DMS114 treated with DMSO at 0.1 percent for 48 hours (cell line): Measurements from ENCODE around the gene SMAD7.

Experiments
- DNase-seq: peaks from one replicate; lab custom pipeline; 2025; ENCODE audit not compliant: unreplicated experiment; lab: John Stamatoyannopoulos, UW

Gene SMAD7

GRCh38 chr18:48987821-48988220 is 37.1 kb upstream of the SMAD7 start:
- DNase-seq, result no peak

GRCh38 chr18:48986851-48987761 is 36.3 kb upstream of the SMAD7 start:
- no peak for DNase-seq

- no peak for DNase-seq
Measured at GRCh38 chr18:48985161-48985560, 34.4 kb upstream of the SMAD7 start.

GRCh38 chr18:48983793-48984437 is 33.1 kb upstream of the SMAD7 start:
- DNase-seq, result no peak

DNA sequence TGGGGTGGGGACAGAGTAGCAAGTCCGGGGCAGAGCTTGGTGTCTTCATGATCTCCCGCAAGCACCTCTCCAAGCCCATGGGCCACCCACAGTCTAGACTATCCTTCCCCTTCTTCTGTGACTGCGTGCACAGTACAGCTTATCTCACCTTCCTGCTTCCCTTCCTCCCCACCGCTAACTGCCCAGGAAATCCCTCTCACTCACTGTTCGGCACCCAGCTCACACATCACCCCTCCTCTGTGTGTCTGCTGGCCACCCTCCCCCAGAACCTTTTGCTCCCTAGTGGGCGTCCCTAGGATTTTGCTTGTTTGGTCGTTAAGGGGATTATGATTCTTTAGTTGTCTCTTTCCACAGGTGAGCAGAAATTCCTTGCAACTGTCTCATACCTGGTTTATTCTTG is 31.5 kb upstream of the SMAD7 start:
- no peak for DNase-seq

DNA sequence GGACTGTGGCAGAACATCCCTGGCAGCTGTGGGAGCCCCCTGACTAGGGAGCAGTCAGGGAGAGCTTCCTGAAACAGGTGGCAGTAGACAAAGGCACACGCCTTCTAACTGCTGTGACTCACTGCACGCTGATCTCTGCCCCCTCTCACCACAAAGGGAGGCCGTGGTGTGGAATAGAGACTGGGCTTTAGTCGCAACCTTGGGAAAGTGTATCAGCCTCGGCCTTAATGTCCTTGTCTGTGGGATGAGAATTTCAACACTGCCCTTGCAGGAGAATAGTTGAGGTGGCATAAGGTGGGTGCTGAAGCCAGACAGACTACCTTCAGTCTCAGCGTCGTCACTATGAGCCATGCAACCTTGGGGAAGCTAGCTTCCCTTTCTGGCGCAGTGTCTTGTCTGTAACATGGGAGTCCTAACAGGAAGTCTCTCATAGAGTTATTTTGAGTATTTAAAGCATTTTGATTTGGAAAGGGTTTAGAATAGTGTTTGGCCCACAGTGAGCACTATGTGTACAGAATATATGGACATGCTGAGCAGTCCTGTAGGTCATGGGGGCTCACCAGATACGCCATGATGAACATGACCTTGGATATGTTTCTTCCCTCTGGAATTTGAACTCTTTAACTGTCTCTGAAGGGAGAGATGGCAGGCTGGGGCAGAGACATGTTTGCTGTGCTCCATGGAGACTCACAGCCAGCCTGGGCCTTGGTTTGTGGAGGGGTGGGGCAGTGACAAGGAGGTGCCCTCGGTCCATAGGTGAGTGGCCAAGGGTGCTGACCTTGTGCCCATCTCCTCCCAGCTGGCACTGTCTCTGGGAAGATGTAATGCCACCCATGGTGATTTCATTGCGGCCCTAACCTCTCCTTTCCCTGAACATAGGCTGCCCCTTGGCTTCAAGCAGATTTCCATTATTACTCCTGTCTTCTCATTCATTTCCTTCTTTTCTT is 29.5 kb upstream of the SMAD7 start:
- DNase-seq, result no peak

- no peak for DNase-seq
Measured at GRCh38 chr18:48977914-48978313, 27.1 kb upstream of the SMAD7 start.

- no peak for DNase-seq
Measured at GRCh38 chr18:48975817-48976649, 25.3 kb upstream of the SMAD7 start.

- DNase-seq, result no peak
Measured at GRCh38 chr18:48975120-48975816, 24.5 kb upstream of the SMAD7 start.

DNA sequence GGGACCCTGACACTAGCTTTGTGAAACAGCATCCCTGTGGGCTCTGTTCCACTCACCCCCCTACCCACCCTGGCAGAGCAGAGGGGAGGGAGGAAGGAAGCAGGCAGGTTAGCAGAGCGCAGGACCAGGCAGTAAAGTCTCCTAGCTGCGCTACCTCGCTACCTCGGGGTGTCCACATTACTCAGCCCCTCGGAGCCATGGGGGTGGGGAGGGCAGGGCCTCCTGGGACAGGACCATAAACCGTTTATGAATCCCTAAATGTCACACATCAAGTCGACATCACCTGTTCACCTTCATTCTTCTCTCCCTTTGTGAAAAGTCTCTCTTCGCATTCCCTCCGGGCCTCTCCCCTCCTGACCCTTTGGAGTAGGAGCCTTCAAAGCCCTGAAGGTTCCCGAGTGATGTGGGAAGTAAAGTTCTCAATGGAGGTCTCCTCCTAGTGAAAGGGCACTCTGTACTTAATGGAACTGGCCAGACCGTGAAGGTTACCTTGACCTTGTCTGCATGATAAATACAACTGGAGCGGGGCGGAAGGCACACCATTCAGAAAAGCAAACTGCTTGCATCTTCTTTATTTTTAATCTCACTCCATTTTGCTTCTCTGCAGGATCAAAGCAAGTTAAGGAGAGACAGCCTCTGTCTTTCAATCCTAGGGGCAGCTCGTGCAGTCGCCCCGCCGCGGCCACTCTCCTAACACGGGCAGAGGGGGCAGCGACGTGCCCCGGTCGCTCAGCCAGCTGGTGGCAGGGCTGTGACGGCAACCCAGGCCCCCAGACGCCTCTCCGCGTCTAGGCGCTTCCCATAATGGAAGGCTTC is 23.7 kb upstream of the SMAD7 start:
- no peak for DNase-seq

DNA sequence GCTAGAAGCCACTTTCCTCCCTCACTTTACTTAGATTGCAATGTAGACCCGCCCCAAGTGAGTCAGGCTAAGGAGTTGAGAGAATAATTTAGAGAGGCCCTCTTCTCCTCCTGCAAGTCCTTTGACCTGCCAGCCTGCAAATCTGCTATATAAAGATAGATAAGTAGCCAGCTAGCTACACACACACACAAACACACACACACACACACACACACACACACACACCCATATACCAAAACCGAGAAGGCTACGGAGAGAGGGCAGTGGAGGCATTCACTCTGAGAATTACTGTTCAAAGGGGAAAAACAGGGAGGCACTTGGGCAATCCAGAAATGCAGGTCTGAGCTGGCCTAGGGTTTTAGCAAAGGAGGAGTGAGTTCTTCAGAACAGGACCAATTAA is 23.0 kb upstream of the SMAD7 start:
- DNase-seq, result no peak

DNA sequence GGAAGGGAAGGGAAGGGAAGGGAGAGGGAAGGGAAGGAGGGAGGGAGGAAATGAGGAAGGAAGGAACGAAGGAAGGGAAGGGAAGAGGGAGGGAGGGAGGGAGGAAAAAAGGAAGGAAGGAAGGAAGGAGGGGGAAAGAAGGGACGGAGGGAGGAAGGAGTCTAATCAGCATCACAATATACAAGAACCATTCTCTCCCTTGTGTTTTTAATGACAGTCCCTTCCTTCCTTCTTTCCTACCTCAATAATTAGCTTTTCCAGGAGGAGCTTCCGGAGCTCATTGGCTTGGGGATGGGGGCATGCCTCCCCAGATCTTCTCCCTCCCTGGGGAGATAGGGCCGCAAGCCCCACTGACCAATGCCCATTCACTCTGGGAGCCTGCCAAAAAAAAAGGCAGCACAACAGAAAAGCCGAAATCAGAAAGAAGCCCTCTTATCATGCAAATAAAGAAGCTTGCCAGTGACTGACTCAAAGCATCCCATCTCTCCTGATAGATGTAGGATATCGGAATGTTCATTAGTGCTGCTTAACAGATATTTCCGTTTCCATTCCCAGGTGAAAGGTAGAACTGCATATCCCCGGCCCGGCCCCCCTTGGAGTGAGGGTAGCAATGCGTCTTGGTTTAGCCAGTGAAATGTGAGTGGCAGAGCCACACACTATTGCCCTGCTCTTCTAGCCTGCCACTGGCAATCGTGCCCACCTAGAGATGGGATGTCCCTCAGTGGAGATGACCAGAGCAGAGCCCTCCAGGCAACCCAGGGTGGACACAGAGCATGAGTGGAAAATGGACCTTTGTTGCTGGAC is 17.8 kb upstream of the SMAD7 start:
- no peak for DNase-seq

DNA sequence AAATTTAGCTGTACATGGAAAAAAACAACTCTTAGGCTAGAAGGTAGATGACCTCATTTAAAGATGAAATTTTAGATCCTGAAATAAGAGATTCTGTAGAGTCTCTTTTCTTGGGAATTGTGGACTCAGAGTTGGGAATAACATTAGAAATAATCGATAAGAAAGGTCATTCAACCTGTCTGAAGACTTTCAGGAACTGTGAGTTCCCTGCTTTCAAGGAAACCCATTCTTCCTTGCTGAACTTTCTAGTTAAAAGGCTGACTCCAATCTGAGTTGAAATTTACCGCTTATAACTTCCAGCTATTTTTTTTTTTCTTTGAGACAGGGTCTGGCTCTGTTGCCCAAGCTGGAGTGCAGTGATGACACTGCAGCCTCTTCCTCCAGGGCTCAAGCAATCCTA is 16.8 kb upstream of the SMAD7 start:
- DNase-seq, result no peak

DNA sequence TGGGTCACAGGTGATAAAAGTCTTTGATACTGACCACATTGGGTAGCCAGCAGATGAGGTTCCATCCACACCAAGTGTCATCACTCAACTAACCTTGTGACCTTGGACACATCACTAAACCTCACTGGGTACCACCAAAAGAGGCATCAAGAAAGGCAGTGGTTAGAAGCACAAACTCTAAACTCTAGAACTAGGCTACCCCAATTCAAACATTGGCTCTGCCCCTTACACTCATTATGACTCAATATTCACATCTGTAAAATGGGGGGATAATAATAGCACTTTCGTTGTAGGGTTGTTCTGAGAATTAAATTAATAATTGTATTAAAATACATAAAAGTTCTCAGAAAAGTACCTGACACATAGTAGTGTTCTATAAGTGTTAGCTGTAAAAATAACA is 15.8 kb upstream of the SMAD7 start:
- no peak for DNase-seq

- DNase-seq, result no peak
Measured at GRCh38 chr18:48963586-48964470, 13.1 kb upstream of the SMAD7 start.

- DNase-seq, result no peak
Measured at GRCh38 chr18:48962994-48963561, 12.3 kb upstream of the SMAD7 start.
